HepG2 (cell line): ENCODE results near the gene ABI3BP. TPM values are rescaled to one million over a fixed set of nuclear protein-coding genes. Genes with fewer than 3 reads are reported as not detected.
A peak's percentile ranks its signal among the peaks of the same experiment; 100 is the strongest.

Experiments used
- ATAC-seq: fragments of 200-7000 bp; cut with Tn5 transposase; 3 replicates; pipeline ENCODE4 v1.9.1; 2020; ENCODE audit warnings: mild to moderate bottlenecking, moderate library complexity
- BruUV-seq: library from RNA; stranded (reverse); fragments of 400-500 nt; replicated peaks from 2 replicates; lab custom pipeline; 2021; lab: Mats Ljungman, UMichigan
- CTCF ChIA-PET: fragments of 300-600 bp; formaldehyde crosslinking; extraction: SDS; loops from one replicate; lab custom pipeline; 2021; ENCODE audit warnings: low total read pairs, inconsistent platforms, low intra/inter-chr PET ratio; lab: Yijun Ruan, JAX
- POLR2A ChIA-PET: fragments of 350-600 bp; sonication (Branson Sonifier 250); formaldehyde crosslinking; loops from one replicate; lab custom pipeline; 2020; ENCODE audit warnings: antibody characterized with exemption, inconsistent platforms; lab: Yijun Ruan, JAX
- DNase-seq: peaks from one replicate; pipeline ENCODE4 v3.0.0-alpha.2; 2015; ENCODE audit warnings: low spot score
- FAIRE-seq: peaks from 3 replicates; lab custom pipeline; 2011; peaks lifted over from hg19 to GRCh38; lab: Jason Lieb, UNC
- H2AFZ ChIP-seq: one replicate; pipeline ENCODE4 v1.6.1; 2011; ENCODE audit warnings: low read length, inconsistent platforms
- H3K27ac ChIP-seq: fragments of 300-600 bp; 3 replicates; pipeline ENCODE4 v1.8.0; 2011; ENCODE audit warnings: mixed run types, mild to moderate bottlenecking, mixed read lengths, low read length, inconsistent platforms; ENCODE audit not compliant: insufficient read depth; ENCODE audit errors: extremely low read length
- H3K27me3 ChIP-seq, 2 experiments: fragments of 200-600 bp in 1 of 2; 2 replicates in 1 of 2; 3 replicates in 1 of 2; pipeline versions ENCODE4 v1.6.0 to v1.8.0; 2011; ENCODE audit warnings: low read length in 2 of 2, mild to moderate bottlenecking in 2 of 2, moderate library complexity in 2 of 2, inconsistent platforms in 1 of 2; ENCODE audit not compliant: insufficient read depth in 2 of 2, control insufficient read depth in 1 of 2
- H3K36me3 ChIP-seq, 2 experiments: fragments of 200-600 bp in 1 of 2; replicated peaks in 1 of 2; 2 replicates in 1 of 2; 3 replicates in 1 of 2; pipeline versions ENCODE4 v1.5.1 to v1.8.0; 2011; ENCODE audit warnings: low read length in 2 of 2, inconsistent platforms in 1 of 2; ENCODE audit not compliant: insufficient read depth in 2 of 2, control insufficient read depth in 1 of 2
- H3K4me1 ChIP-seq: 2 replicates; pipeline ENCODE4 v1.5.1; 2012; ENCODE audit warnings: low read length, inconsistent platforms; ENCODE audit not compliant: insufficient read depth
- H3K4me2 ChIP-seq: 2 replicates; pipeline ENCODE4 v1.6.0; 2011; ENCODE audit warnings: low read depth, low read length, inconsistent platforms
- H3K4me3 ChIP-seq, 3 experiments: fragments of 200-600 bp in 1 of 3; sonication (generic), shearing (Covaris generic) in 1 of 3; replicated peaks in 1 of 3; 2 replicates each; pipeline ENCODE4 v1.5.1; 2011 to 2016; ENCODE audit warnings: low read length in 3 of 3, inconsistent platforms in 2 of 3, low read depth in 2 of 3, mild to moderate bottlenecking in 2 of 3, control low read depth in 1 of 3, mixed read lengths in 1 of 3; ENCODE audit not compliant: insufficient read depth in 1 of 3
- H3K79me2 ChIP-seq: one replicate; pipeline ENCODE4 v1.6.1; 2011; ENCODE audit warnings: low read length, inconsistent platforms; ENCODE audit not compliant: insufficient read depth
- H3K9ac ChIP-seq: 2 replicates; pipeline ENCODE4 v1.6.0; 2011; ENCODE audit warnings: mild to moderate bottlenecking, low read depth, low read length, inconsistent platforms; ENCODE audit not compliant: insufficient read depth
- H3K9me3 ChIP-seq: 2 replicates; pipeline ENCODE4 v1.5.1; 2012; ENCODE audit warnings: mild to moderate bottlenecking, low read length
- H4K20me1 ChIP-seq: 2 replicates; pipeline ENCODE4 v1.6.0; 2011; ENCODE audit warnings: inconsistent platforms, mild to moderate bottlenecking, low read length, moderate library complexity; ENCODE audit not compliant: insufficient read depth
- ATF7 ChIP-seq, 2 experiments: fragments of 450-650 bp in 1 of 2; sonication (generic) in 1 of 2; formaldehyde crosslinking in 1 of 2; IDR thresholded peaks; 2 replicates each; pipeline versions ENCODE4 v1.4.0 to v1.6.1; 2016 to 2020; ENCODE audit warnings: antibody characterized with exemption in 1 of 2, mild to moderate bottlenecking in 1 of 2, missing genetic modification reagents in 1 of 2
- CEBPB ChIP-seq: IDR thresholded peaks from 2 replicates; pipeline ENCODE4 v1.6.1; 2011; ENCODE audit warnings: low read depth, low read length, improper control_type of control experiment, borderline replicate concordance
- FOSL2 ChIP-seq: sonication (generic); formaldehyde crosslinking; IDR thresholded peaks from 2 replicates; pipeline ENCODE4 v1.4.0; 2020; ENCODE audit warnings: missing genetic modification reagents
- FOXA1 ChIP-seq, 2 experiments: fragments of 450-650 bp in 1 of 2; sonication (generic) in 1 of 2; formaldehyde crosslinking in 1 of 2; IDR thresholded peaks; 2 replicates each; pipeline versions ENCODE4 v1.4.0 to v1.6.1; 2016 to 2020; ENCODE audit warnings: missing genetic modification reagents in 1 of 2
- HMGXB3 ChIP-seq: sonication (generic); formaldehyde crosslinking; IDR thresholded peaks from 2 replicates; pipeline ENCODE4 v1.4.0; 2020; ENCODE audit warnings: missing genetic modification reagents, borderline replicate concordance
- MIER3 ChIP-seq: IDR thresholded peaks from 2 replicates; pipeline ENCODE4 v1.6.1; 2016; ENCODE audit warnings: missing compliant biosample characterization, borderline replicate concordance
- TAF1 ChIP-seq: sonication (generic); formaldehyde crosslinking; IDR thresholded peaks from 2 replicates; pipeline ENCODE4 v1.4.0; 2020; ENCODE audit warnings: missing genetic modification reagents
- ZIK1 ChIP-seq: sonication (generic); formaldehyde crosslinking; IDR thresholded peaks from 2 replicates; pipeline ENCODE4 v1.5.0; 2020; ENCODE audit warnings: mild to moderate bottlenecking, low read depth, missing genetic modification reagents, borderline replicate concordance
- ZNF207 ChIP-seq: fragments of 450-650 bp; IDR thresholded peaks from 2 replicates; pipeline ENCODE4 v1.6.1; 2016; ENCODE audit warnings: antibody characterized with exemption, borderline replicate concordance
- ZNF333 ChIP-seq: sonication (generic); formaldehyde crosslinking; IDR thresholded peaks from 2 replicates; pipeline ENCODE4 v1.4.0; 2020; ENCODE audit warnings: mild to moderate bottlenecking, missing genetic modification reagents, borderline replicate concordance
- WGBS: methylation state at CpG from one replicate; pipeline ENCODE4 v1.1.6; 2017; ENCODE audit warnings: low lambda C conversion rate; 5-methylcytosine and 5-hydroxymethylcytosine counted together
- in situ Hi-C: cut with HindIII; loops from 2 replicates; pipeline ENCODE4 v1.10.0; 2017; ENCODE audit warnings: low pct_unique_long_range_greater_than_20kb; ENCODE audit not compliant: extremely low pct_ligation_motif_present
- intact Hi-C: fragments of 100-400 bp; cut with micrococcal nuclease; formaldehyde crosslinking; loops from one replicate; pipeline ENCODE4 v1.10.0; 2022; ENCODE audit not compliant: unreplicated experiment
- polyA plus RNA-seq, 8 experiments: library from polyadenylated mRNA; depleted of rRNA in 3 of 8; stranded (reverse) in 7 of 8; unstranded in 1 of 8; fragments of >200 nt; fragmentation: Illumina TruSeq in 4 of 8; extraction: Trizol in 4 of 8; gene quantifications; 2 replicates each; pipeline versions ENCODE4 v1.2.1 to v1.2.3, GENCODE V29; 2011 to 2016; ENCODE audit warnings: low read depth in 4 of 8, missing spikeins in 1 of 8, mixed read lengths in 1 of 8; ENCODE audit not compliant: insufficient read depth in 1 of 8
- total RNA-seq, 5 experiments: library from RNA; depleted of rRNA; stranded (reverse); fragments of >200 nt; fragmentation: Illumina TruSeq; extraction: Trizol; gene quantifications; 2 replicates each; pipeline ENCODE4 v1.2.3, GENCODE V29; 2016; ENCODE audit warnings: low read depth in 1 of 5
- TF ChIP-seq, protein P1 (sequence below): sonication (generic); formaldehyde crosslinking; IDR thresholded peaks from 2 replicates; pipeline ENCODE4 v1.4.0; 2020; ENCODE audit warnings: mild to moderate bottlenecking, missing genetic modification reagents

The ABI3BP gene
- total and polyA plus RNA-seq, 2 of the 13 experiments (the other 11 are each of a cell fraction or from before 2014, with no cell fraction given) = not detected

DNA sequence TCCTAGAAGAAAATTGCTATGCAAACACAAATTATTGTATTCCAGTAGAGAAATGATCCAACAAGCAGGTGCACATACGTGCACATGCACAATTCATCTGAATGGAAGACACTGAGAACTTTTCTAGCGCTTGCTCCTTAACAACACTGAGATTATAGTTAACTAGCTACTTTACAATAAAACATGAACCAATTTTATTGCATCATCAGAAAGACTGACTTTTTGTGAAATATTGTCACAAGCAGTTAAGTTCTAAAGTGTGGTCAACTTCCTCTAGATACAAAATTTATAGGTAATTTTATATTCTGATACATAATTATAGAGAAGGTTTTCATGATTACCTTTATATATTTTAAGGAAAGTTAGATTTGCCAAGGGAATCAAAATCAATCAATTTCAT is 135.4 kb downstream of the ABI3BP start:
- H4K20me1 ChIP-seq = no peaks in the 10 kb centered on the region
- ChIA-PET CTCF (no interaction called here), POLR2A (no interaction called here)
- 46% methylated on average over 2 of the region's 2 CpGs for WGBS
- no peaks in the 10 kb centered on the region for H3K79me2 ChIP-seq
- H3K27me3 ChIP-seq = 0 out of 5 replicates have a peak, but pooled peaks cover 0 to 14% of the 10 kb centered on the region in 2 experiments
- no peak overlapping the region for H3K4me3 ChIP-seq
- BruUV-seq = no TSS peak
- TF ChIP-seq ATF7 (IDR thresholded peaks at IDR 0.05) (peak; percentile 35; the same call in 1 of the 2 replicates), ATF7 (CRISPR knock-in tag; IDR thresholded peaks at IDR 0.05) (no peak), CEBPB (peak; percentile 39; the same call in 1 of the 2 replicates), FOSL2 (no peak)
- H3K4me2 ChIP-seq = no peak overlapping the region
- intact Hi-C loops (no loop called here), in situ Hi-C loops (no loop called here)
- H3K9me3 ChIP-seq = no peaks in the 10 kb centered on the region
- H2AFZ ChIP-seq = no peak overlapping the region
- H3K9ac ChIP-seq = no peak overlapping the region
- H3K27ac ChIP-seq = no peak overlapping the region
- no peak for DNase-seq
- no peaks in the 10 kb centered on the region for H3K36me3 ChIP-seq
- H3K4me1 ChIP-seq = no peaks in the 10 kb centered on the region
- no peak for ATAC-seq
- FAIRE-seq = no peak

- Histone ChIP-seq H3K4me1 (no peaks in the 10 kb centered on the region), H4K20me1 (no peaks in the 10 kb centered on the region), H2AFZ (no peak overlapping the region), H3K36me3 (no peaks in the 10 kb centered on the region), H3K4me2 (no peak overlapping the region), H3K4me3 (no peak overlapping the region), H3K9ac (no peak overlapping the region), H3K79me2 (no peaks in the 10 kb centered on the region), H3K9me3 (no peaks in the 10 kb centered on the region), H3K27me3 (0 out of 5 replicates have a peak, but pooled peaks cover 0 to 14% of the 10 kb centered on the region in 2 experiments), H3K27ac (no peak overlapping the region)
- BruUV-seq = no TSS peak
- intact Hi-C loops (no loop called here), in situ Hi-C loops (no loop called here)
- ChIA-PET CTCF (no interaction called here), POLR2A (no interaction called here)
- ATAC-seq (no peak), FAIRE-seq (no peak), DNase-seq (no peak)
- WGBS = 0% methylated on average over 1 of the region's 1 CpG
- TF ChIP-seq, protein P1, sequence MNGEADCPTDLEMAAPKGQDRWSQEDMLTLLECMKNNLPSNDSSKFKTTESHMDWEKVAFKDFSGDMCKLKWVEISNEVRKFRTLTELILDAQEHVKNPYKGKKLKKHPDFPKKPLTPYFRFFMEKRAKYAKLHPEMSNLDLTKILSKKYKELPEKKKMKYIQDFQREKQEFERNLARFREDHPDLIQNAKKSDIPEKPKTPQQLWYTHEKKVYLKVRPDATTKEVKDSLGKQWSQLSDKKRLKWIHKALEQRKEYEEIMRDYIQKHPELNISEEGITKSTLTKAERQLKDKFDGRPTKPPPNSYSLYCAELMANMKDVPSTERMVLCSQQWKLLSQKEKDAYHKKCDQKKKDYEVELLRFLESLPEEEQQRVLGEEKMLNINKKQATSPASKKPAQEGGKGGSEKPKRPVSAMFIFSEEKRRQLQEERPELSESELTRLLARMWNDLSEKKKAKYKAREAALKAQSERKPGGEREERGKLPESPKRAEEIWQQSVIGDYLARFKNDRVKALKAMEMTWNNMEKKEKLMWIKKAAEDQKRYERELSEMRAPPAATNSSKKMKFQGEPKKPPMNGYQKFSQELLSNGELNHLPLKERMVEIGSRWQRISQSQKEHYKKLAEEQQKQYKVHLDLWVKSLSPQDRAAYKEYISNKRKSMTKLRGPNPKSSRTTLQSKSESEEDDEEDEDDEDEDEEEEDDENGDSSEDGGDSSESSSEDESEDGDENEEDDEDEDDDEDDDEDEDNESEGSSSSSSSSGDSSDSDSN (CRISPR knock-in tag) = no peak
- TF ChIP-seq HMGXB3 = no peak
- TF ChIP-seq ZNF333 (CRISPR knock-in tag) = no peak
- TF ChIP-seq MIER3 (CRISPR knock-in tag) = no peak
- no peak for TF ChIP-seq FOXA1 (IDR thresholded peaks at IDR 0.05)
- no peak for TF ChIP-seq FOXA1 (CRISPR knock-in tag; IDR thresholded peaks at IDR 0.05)
- TF ChIP-seq ZNF207 = no peak
- TF ChIP-seq ZIK1 (CRISPR knock-in tag) = no peak
- TF ChIP-seq TAF1 = no peak
Observed at GRCh38 chr3:100856821-100857220, 136.4 kb downstream of the ABI3BP start.
